GM21576 (cell line): Measurements from ENCODE around the gene KCNH1.

ENCODE experiments used
- ATAC-seq: cut with Tn5 transposase; IDR thresholded peaks from one replicate; pipeline ENCODE4 v1.9.1; 2021; ENCODE audit warnings: mild to moderate bottlenecking, moderate library complexity; ENCODE audit not compliant: unreplicated experiment

KCNH1 gene

GRCh38 chr1:210817385-210818275, 316.3 kb downstream of the KCNH1 start:
- no peak for ATAC-seq

GRCh38 chr1:210815641-210816550, 318.1 kb downstream of the KCNH1 start:
- no peak for ATAC-seq

- ATAC-seq = no peak
Measured at GRCh38 chr1:210814382-210815123, 319.4 kb downstream of the KCNH1 start.

DNA sequence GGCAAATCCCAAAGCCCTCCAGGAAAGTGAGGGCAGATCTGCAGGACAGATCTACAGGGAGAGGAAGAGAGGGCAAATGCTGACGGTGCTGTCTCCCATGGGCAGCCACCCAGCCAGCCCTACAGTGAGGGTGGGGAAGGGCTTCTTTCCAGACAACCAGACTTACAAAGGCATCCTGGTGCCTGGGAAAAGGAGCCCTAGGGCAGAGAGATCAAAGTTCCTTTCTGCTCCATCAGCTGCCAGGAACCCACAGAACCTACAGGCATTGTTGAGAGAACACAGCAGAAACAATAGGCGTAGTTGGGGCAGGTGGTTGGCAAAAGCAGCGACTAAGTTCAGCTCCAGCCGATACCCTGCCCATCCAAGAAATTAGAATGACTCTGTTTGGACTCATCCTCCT, 332.4 kb downstream of the KCNH1 start:
- ATAC-seq = no peak

DNA sequence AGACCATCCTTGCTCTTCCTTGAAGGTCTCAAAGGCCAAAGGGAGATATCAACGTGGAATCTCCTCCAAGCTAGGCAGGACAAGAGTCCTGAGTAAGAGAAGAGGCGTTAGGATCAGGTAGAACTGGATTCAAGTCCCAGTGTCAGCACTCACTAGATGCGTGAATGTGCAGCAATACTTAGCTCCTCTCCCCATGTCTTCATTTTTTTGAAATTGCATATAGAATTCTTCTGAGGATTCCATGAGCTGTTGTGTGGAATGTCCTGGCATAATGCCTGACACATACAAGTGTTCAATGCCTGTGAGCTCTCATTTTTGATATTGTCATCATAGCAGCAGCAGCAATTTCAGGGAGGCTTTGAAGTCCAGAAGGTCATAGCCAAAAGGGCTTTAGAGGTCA, 333.2 kb downstream of the KCNH1 start:
- no peak for ATAC-seq

DNA sequence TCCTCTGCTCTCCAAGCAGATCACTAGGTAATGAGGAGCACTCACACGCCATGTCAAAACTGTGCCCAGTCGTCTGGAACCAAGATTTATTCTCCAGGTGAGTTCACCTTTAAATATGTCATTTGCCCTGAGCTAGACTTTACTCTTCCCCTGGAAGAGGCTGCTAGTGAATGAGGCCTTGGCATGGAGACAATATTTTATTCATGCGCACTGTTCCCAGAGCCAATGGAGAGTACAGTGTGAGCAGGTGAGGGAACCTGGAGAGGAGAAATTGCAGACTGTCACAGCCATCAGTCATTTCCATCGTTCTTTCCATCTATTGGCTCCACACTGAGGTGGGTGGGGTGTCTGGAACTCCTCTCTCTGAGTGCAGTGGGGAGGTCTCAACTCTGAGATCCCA, 333.6 kb downstream of the KCNH1 start:
- ATAC-seq = no peak

GRCh38 chr1:210797422-210797821, 336.5 kb downstream of the KCNH1 start:
- no peak for ATAC-seq

- ATAC-seq = no peak
Measured at GRCh38 chr1:210796421-210796820, 337.5 kb downstream of the KCNH1 start.

DNA sequence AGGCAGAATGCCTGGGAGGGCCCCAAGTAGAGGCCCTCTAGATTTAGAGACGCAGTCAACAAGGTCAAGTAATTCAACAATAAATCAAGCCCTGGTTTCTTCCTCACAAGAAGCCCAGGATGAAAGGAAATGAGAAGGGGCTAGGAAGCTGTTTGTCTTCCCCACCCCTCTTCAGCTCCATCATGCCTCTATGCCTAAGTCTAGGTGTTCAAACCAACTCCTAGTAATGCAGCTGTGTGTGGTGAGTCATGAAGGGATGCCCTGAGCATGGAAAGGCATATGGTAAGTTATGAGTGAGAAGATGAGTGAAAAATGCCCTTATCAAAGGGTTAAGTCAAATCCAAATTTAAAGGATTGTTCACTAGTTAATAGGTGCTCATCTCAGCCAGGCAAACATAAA, 339.5 kb downstream of the KCNH1 start:
- ATAC-seq = no peak

DNA sequence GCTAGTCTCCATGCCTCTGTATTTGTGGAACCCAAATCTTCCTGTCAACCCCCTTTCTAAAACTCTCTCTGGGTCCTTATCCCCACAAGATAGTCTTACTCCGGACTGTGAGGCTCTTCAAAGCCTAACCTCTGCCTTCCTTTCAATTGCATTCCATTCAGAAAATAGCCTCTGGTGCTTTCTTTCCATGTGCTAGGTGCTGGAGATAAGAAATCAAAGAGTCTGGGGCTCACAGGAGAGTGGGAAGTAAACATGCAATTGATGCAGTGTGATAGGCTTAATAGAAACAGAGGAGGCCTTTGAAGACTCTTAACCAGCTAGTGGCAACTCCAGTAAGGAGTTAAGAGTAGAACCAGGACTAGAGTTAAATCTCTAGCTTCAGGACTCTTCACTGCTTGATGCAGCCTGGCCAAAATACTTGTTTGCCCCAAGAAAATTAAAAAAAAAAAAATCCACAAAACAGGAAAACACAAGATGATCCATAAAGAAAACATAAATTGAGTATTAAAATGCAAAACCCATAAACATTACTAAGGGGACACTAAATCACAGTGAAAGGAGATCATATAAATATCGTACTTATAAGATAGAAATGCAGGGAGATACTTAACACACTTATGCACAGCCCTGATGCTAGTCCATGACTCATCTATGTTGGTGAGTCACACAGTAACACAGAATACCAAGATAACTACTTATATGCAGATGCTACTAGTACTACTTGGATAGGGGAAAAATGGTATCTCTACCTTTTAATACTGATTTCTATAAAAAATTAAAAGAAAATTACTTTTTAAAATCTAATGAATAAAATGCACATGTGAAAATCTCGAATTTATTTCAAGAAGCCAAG, 341.5 kb downstream of the KCNH1 start:
- no peak for ATAC-seq

- no peak for ATAC-seq
Measured at GRCh38 chr1:210790196-210790595, 343.8 kb downstream of the KCNH1 start.

DNA sequence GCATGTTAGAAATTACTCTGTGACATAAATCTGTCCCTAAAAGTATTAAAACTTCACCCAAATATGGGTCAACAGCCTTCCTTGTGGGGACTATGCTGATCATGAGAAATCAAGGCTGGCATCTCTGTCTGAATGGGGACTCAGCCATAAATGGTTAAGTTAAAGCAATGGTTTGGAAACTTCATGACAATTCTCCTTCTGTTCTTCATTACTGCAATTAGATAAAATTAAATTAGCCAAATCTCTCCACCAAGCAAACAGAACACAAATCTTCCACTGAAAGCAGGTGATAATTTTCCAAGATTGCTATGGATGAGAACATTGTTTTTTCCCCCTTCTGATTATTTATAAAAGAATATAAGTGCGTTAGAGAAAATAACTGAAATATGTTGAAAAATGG, 346.1 kb downstream of the KCNH1 start:
- ATAC-seq = no peak

DNA sequence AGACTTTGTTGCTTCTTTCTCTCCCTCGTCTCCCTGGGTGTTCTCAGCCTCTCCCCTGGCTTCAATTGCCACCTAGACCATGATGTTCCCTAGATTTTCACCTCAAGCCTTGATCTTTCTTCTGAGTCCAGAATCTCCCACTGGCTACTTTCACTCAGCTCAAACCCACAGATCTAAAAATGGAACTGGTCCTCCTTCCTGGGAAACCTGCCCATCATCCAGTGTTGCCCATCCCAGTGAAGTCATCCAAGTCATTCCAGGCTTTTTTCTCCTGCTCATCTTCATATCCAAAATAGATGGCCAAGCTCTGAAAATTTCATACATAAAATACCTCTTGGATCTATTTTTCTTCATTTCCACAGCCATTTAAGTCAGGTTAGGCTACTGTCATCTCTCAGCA, 347.4 kb downstream of the KCNH1 start:
- ATAC-seq = no peak

DNA sequence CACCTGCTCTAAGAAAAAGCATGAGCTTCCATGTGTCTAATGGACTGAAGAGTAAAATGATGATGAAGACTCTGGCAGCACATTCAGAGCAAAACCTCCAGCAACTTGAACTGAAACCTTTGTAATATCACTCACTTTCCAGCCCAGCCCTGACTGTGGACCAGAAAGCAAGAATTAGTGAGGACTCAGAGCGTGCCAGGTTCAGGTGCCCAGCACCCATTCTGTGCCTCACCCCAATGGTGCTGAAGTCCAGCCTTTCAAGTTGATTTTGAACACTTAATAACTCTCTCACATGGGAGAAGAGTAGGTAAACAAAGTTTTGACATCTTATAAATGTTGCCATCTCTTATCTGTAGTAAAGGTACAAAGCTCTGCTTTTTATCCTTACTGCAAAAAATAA, 350.0 kb downstream of the KCNH1 start:
- ATAC-seq = no peak

DNA sequence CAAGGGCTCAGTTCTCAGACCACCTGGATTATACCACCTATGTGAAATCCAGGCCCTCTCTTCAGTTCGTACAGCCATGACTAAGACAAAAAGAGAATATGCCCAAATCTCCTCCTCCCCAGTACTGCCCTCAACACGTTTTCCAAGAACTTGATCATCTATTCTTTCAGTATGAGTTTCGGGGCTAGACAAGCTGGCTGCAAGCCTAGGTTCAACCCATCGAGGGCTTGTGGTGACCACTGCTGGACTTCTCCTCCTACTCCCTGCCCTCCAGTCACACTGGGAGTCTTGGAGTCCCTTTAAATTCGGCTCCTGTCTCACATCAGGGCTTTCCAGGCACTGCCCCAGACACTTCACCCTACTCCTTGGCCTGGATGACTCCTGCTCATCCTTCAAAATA, 352.3 kb downstream of the KCNH1 start:
- ATAC-seq = no peak

- ATAC-seq = no peak
Measured at GRCh38 chr1:210779269-210779668, 354.7 kb downstream of the KCNH1 start.

DNA sequence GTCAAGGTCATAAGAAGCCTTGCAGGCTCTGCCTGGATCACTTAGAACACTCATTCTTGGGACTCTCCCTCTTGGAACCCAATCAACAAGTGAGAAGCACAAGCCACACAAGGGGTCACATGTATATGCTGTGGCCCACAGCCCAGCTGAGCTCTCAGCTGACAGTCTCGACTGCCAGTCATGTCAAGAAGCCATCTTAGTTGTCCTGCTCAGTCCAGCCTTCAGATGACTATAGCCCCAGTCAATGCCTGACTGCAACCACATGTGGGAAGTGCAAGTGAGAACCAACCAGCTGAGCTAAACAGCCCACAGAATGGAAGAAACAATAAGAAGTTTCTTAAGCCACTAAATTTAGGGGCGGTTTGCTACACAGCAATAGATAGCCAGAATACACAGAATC, 356.0 kb downstream of the KCNH1 start:
- no peak for ATAC-seq

GRCh38 chr1:210776712-210777111, 357.2 kb downstream of the KCNH1 start:
- ATAC-seq = no peak

GRCh38 chr1:210775289-210775688, 358.7 kb downstream of the KCNH1 start:
- no peak for ATAC-seq

- no peak for ATAC-seq
Measured at GRCh38 chr1:210773450-210773849, 360.5 kb downstream of the KCNH1 start.
